Stimulated activated memory B cell treated with anti-CD40 and anti-IgM and Interleukin-4, amounts not matched to agents 10 μg/mL and 1 μg/mL and 100 μg/mL, for 72 hours (primary cell): ENCODE data around the gene WFDC9.
"Not testable (repeated sequence)": the region's sequence is repeated elsewhere in the genome, so short reads cannot be mapped to it uniquely, and the experiment has no call there.

ENCODE experiments used
- ATAC-seq: fragments of 150-1000 bp; cut with Tn5 transposase; 2 replicates; pipeline ENCODE4 v1.10.0; 2021
- H3K27ac Mint-ChIP-seq: one replicate; pipeline ENCODE4 v1.8.0; 2022; ENCODE audit warnings: mild to moderate bottlenecking, mixed read lengths
- H3K27me3 Mint-ChIP-seq: one replicate; pipeline ENCODE4 v1.8.0; 2022; ENCODE audit warnings: mixed read lengths
- H3K36me3 Mint-ChIP-seq: one replicate; pipeline ENCODE4 v1.8.0; 2022; ENCODE audit warnings: mixed read lengths
- H3K4me1 Mint-ChIP-seq: one replicate; pipeline ENCODE4 v1.8.0; 2022; ENCODE audit warnings: mixed read lengths
- H3K4me3 Mint-ChIP-seq: one replicate; pipeline ENCODE4 v1.8.0; 2022; ENCODE audit warnings: mild to moderate bottlenecking, moderate library complexity, mixed read lengths
- H3K9me3 Mint-ChIP-seq: one replicate; pipeline ENCODE4 v1.8.0; 2022; ENCODE audit warnings: mixed read lengths

WFDC9 gene

DNA sequence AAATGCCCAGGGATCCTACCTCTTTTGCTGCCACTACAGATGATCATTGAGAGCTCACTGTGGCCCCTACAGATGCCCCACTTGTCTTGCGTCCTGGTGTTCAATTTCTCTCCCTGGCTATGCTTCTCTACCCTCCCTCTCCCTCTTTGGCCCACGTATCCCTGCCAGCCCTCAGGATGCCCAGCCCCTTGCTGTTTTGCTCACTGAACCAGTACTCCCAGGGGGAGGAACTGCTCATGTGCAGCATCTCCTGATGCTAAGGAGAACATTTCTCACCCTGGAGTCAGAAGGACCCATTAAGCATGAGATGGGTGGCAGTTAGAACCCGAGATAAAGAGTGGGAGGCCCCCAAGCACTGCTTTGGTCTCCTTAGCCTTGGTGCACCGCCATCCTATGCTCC lies at the start of gene WFDC9:
TSS of gene WFDC9 (minus strand) at position 101 of the 400 bp plus-strand sequence. CDS start 21,103 bp downstream, outside the sequence.
- Mint-ChIP-seq H3K4me3 (no peak within 1 kb of the TSS), H3K27me3 (peaks cover 38% of the 10 kb centered on the region), H3K9me3 (no peaks in the 10 kb centered on the region), H3K36me3 (no peaks in the 10 kb centered on the region), H3K4me1 (peaks cover 4% of the 10 kb centered on the region), H3K27ac (no peak within 1 kb of the TSS)
- ATAC-seq: no peak

DNA sequence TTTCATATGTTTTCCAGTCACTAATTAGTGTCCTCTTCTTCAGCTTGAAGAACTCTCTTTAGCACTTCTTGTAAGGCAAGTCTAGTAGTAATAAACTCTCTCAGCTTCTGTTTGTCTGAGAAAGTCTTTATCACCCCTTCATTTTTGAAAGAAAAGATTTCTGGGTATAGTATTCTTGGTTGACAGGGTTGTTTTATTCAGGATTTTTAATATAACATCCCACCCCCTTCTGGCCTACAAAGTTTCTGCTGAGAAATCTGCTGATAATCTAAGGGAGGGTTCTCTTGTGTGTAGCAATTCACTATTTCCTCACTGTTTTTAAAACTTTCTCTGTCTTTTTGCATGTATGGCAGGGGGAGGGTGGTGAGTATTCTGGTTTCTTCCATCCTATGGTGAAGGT lies 48.6 kb upstream of the WFDC9 start:
- H3K27me3 Mint-ChIP-seq: peaks cover 20% of the 10 kb centered on the region
- no peak overlapping the region for H3K27ac Mint-ChIP-seq
- H3K4me3 Mint-ChIP-seq: no peak overlapping the region
- no peak for ATAC-seq
- H3K4me1 Mint-ChIP-seq: no peaks in the 10 kb centered on the region
- peaks cover 26% of the 10 kb centered on the region for H3K9me3 Mint-ChIP-seq
- peaks cover 5% of the 10 kb centered on the region for H3K36me3 Mint-ChIP-seq

DNA sequence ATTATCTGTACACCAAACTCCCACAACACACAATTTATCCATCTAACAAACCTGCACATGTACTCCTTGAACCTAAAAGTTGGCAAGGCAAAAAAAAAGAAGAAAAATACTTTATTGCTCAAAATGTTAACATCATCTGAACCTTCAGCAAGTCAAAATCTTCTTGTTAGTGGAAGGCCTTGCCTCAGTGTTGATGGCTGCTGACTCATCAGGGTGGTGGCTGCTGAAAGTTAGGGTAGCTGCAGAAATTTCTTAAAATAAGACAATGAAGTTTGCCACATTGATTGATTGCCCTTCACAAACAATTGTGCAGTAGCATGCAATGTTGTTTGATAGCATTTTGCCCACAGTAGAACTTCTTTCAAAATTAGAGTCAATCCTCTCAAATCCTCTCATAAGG lies 41.7 kb upstream of the WFDC9 start:
- no peak for ATAC-seq
- no peak overlapping the region for H3K27ac Mint-ChIP-seq
- peaks cover 23% of the 10 kb centered on the region for H3K27me3 Mint-ChIP-seq
- H3K4me1 Mint-ChIP-seq: no peaks in the 10 kb centered on the region
- peaks cover 14% of the 10 kb centered on the region for H3K9me3 Mint-ChIP-seq
- peaks cover 2% of the 10 kb centered on the region for H3K36me3 Mint-ChIP-seq
- no peak overlapping the region for H3K4me3 Mint-ChIP-seq

DNA sequence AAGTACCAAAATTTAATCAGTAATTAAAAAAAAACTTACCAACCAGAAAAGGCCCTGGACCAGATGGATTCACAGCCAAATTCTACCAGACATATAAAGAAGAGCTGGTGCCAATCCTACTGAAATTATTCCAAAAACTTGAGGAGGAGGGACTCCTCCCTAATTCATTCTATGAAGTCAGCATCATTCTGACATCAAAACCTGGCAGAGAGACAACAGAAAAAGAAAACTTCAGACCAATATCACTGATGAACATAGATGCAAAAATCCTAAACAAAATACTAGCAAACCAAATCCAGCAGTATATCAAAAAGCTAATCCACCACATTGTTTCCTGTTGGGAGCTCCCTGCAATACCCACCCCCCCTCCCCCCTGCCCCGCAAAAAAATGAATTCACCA lies 39.1 kb upstream of the WFDC9 start, which contains the start of gene WFDC11:
TSS of gene WFDC11 (minus strand) at position 101 of the 400 bp plus-strand sequence. CDS start 19,639 bp downstream, outside the sequence.
- Mint-ChIP-seq H3K27ac (no peak within 1 kb of the TSS), H3K4me1 (no peaks in the 10 kb centered on the region), H3K9me3 (peaks cover 3% of the 10 kb centered on the region), H3K4me3 (no peak within 1 kb of the TSS), H3K36me3 (no peaks in the 10 kb centered on the region), H3K27me3 (peaks cover 35% of the 10 kb centered on the region)
- ATAC-seq: no peak

DNA sequence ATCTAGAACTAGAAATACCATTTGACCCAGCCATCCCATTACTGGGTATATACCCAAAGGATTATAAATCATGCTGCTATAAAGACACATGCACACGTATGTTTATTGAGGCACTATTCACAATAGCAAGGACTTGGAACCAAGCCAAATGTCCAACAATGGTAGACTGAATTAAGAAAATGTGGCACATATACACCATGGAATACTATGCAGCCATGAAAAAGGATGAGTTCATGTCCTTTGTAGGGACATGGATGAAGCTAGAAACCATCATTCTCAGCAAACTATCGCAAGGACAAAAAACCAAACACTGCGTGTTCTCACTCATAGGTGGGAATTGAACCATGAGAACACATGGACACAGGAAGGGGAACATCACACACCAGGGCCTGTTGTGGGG lies 26.0 kb upstream of the WFDC9 start:
- H3K27me3 Mint-ChIP-seq, H3K4me1 Mint-ChIP-seq, H3K36me3 Mint-ChIP-seq, H3K4me3 Mint-ChIP-seq, H3K27ac Mint-ChIP-seq, ATAC-seq, H3K9me3 Mint-ChIP-seq: not testable (repeated sequence)

DNA sequence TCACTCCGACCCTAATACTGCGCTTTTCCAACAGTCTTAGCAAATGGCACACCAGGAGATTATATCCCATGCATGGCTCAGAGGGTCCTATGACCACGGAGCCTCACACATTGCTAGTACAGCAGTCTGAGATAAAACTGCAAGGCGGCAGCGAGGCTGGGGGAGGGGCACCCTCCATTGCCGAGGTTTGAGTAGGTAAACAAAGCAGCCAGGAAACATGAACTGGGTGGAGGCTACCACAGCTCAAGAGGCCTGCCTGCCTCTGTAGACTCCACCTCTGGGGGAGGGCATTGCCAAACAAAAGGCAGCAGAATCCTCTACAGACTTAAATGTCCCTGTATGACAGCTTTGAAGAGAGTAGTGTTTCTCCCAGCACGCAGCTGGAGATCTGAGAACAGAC lies 20.6 kb upstream of the WFDC9 start:
- not testable (repeated sequence) for H3K4me3 Mint-ChIP-seq, H3K27ac Mint-ChIP-seq, H3K4me1 Mint-ChIP-seq

DNA sequence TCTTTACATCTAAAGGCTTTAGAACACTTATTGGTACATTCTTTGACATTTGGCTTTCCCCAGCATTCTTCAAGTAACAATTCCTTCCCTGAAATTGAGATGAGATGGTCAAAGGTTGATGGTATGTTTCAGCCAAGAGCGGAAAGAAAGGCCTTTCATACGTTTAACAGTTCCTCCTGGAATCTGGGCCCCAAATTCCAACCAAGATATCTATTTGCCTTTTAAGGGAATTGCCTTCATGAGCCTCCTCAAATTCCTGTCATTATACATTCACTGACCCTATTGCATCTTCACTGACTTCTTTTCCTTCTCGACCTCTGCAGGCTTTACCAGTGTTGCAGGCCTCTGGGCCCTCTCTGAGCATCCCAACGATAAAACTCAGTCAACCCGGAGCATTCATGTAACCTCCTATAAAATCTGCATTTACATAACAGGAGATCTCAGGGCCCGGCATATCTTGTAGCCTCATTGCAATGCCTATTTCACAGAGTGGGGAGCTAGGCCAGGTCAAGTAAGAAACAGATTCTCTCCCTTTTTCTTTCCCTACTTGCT lies 18.3 kb upstream of the WFDC9 start:
- no peaks in the 10 kb centered on the region for H3K4me1 Mint-ChIP-seq
- no peak overlapping the region for H3K4me3 Mint-ChIP-seq
- peaks cover 14% of the 10 kb centered on the region for H3K27me3 Mint-ChIP-seq
- no peaks in the 10 kb centered on the region for H3K9me3 Mint-ChIP-seq
- no peaks in the 10 kb centered on the region for H3K36me3 Mint-ChIP-seq
- no peak for ATAC-seq
- no peak overlapping the region for H3K27ac Mint-ChIP-seq

More for the DNA sequence above, 20.6 kb upstream of the WFDC9 start:
- not testable (repeated sequence) for ATAC-seq, H3K36me3 Mint-ChIP-seq, H3K27me3 Mint-ChIP-seq, H3K9me3 Mint-ChIP-seq

DNA sequence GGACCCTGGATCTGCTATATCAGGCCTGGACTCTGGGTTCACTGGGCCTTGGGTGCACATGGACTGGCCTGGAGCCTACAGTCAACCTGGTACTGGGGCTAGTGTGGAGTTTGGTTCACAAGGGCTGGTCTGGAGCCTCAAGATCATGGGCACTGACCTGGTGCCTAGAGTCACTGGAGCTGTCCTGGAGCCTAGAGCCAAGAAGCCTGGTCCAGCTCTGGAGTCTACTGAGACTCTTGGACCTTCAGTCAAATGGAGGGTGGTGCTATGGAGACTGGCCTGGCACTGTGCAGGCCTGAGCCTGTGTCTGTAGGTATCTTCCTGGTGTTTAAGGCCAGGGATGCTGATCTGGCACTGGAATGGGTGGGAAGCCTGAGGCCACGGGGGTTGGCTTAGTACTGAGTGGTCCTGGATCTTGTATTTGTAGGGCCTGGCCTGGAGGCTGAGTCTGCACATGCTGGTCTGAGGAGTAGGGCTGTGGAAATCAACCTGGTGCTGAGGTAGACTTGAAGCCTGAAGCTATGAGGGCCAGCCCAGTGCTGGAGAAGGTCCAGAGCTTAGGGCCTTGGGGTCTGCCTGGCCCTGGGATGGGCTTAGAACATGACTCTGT lies 16.5 kb upstream of the WFDC9 start:
- no peaks in the 10 kb centered on the region for H3K9me3 Mint-ChIP-seq
- ATAC-seq: peak; percentile 34
- peaks cover 13% of the 10 kb centered on the region for H3K27me3 Mint-ChIP-seq
- H3K27ac Mint-ChIP-seq: no peak overlapping the region
- H3K36me3 Mint-ChIP-seq: no peaks in the 10 kb centered on the region
- no peak overlapping the region for H3K4me3 Mint-ChIP-seq
- no peaks in the 10 kb centered on the region for H3K4me1 Mint-ChIP-seq

DNA sequence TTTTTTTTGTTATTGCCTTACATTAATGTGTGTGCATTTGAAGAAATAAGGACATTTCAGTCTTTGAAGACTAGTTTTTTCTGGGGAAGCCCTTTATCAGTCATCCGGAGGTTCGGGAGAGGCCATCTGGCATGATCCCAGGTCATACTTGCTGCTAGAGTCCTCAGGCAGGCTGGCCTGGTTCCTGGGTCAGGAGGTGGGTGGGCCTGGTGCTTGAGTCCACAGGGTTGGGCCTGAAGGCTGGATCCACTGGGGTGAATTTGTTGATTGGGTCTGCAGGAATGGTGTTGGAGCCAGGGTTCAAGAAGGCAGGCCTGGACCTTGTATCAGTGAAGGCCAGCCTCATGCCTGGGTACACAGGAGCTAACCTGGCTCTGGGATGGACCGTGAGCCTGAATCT lies 15.8 kb upstream of the WFDC9 start:
- Mint-ChIP-seq H3K4me3 (no peak overlapping the region), H3K4me1 (no peaks in the 10 kb centered on the region), H3K27me3 (peaks cover 16% of the 10 kb centered on the region), H3K9me3 (no peaks in the 10 kb centered on the region), H3K27ac (no peak overlapping the region), H3K36me3 (no peaks in the 10 kb centered on the region)
- ATAC-seq: no peak

DNA sequence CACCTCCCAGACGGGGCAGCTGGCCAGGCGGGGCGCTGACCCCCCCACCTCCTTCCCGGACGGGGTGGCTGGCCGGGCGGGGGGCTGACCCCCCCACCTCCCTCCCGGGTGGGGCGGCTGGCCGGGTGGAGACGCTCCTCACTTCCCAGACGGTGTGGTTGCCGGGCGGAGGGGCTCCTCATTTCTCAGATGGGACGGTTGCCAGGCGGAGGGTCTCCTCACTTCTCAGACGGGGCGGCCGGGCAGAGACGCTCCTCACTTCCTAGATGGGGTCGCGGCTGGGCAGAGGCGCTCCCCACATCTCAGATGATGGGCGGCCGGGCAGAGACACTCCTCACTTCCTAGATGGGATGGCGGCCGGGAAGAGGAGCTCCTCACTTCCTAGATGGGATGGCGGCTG lies 14.8 kb upstream of the WFDC9 start:
- not testable (repeated sequence) for H3K4me1 Mint-ChIP-seq, H3K27ac Mint-ChIP-seq, H3K9me3 Mint-ChIP-seq, H3K4me3 Mint-ChIP-seq, H3K36me3 Mint-ChIP-seq, ATAC-seq
- H3K27me3 Mint-ChIP-seq: peaks cover 20% of the 10 kb centered on the region

DNA sequence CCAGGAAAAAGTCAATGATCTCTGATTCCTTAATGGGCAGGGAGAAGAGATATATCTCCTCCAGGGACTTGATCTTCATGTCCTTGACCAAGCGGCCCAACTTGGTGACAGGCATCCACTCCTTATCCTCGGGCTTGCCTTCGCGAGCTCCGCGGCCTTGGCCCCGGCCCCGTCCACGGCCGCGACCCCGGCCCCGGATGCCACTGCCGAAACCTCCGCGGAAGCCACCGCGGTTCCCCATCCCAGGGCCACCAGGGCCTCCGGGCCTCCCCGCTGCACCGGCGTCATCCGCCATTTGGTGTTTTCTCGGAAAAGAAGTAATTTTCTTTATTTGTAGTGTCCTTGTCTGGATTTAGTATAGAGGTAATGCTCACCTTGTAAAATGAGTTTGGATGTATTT lies 10.0 kb upstream of the WFDC9 start:
- not testable (repeated sequence) for H3K27ac Mint-ChIP-seq, H3K9me3 Mint-ChIP-seq, H3K4me1 Mint-ChIP-seq, H3K4me3 Mint-ChIP-seq, H3K36me3 Mint-ChIP-seq, ATAC-seq
- peaks cover 29% of the 10 kb centered on the region for H3K27me3 Mint-ChIP-seq

DNA sequence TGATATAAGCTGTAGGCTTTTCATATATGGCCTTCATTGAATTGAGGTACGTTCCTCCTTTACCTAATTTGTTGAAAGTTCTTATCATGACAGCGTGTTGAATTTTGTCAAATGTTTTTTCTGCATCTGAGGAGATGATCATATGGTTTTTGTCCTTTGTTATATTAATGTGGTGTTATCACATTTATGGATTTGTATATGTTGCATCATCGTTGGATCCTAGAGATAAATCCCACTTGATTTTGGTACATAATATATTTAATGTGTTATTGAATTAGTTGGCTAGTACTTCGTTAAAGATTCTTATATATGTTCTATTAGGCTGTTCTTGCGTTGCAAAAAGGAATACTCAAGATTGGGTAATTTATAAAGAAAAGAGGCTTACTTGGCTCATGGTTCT lies 8.6 kb upstream of the WFDC9 start:
- Mint-ChIP-seq H3K4me1 (no peaks in the 10 kb centered on the region), H3K27me3 (peaks cover 26% of the 10 kb centered on the region), H3K36me3 (no peaks in the 10 kb centered on the region), H3K4me3 (no peak overlapping the region), H3K9me3 (no peaks in the 10 kb centered on the region), H3K27ac (no peak overlapping the region)
- ATAC-seq: no peak

DNA sequence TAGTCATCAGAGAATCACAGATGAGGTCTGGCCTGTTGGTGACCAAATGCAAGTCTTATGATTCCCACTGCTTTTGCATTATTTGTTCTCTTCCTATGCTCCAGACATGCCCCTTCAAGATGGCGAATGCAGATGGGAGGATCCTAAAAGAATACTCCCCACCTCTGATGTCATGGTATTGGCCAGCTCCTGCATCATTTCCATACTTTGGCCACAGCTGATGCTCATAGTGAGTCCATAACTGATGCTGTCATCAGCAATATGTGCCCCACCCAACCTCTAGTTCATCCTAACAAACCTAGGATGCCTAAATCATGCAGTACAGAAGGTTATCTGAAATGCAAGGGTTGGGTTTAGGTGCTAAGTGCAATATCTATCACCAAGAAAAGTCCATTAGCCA lies 5.4 kb upstream of the WFDC9 start:
- no peak for ATAC-seq
- H3K9me3 Mint-ChIP-seq: no peaks in the 10 kb centered on the region
- no peak overlapping the region for H3K4me3 Mint-ChIP-seq
- no peaks in the 10 kb centered on the region for H3K36me3 Mint-ChIP-seq
- H3K27me3 Mint-ChIP-seq: peaks cover 15% of the 10 kb centered on the region
- no peak overlapping the region for H3K27ac Mint-ChIP-seq
- H3K4me1 Mint-ChIP-seq: no peaks in the 10 kb centered on the region

DNA sequence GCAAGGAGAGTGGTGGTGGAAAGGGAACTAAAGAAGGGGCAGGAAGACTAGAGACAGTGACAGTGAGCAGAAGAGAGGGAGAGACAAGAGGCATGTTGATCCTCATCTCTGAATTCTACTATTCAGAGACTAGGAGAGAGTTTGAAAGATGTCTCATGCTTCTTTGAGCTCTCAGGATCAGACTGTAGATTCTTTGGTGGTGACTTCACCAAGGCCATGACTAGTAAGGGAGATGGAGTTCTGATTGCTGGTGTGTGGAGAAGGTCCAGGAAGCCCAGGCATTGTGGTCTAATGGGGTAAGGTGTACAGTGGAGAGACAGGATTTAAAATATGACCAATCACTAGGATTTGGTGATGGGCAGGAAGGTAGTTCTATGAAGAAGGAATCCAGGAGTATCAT lies 713 bp downstream of the WFDC9 start:
- Mint-ChIP-seq H3K4me3 (no peak overlapping the region), H3K27ac (no peak overlapping the region), H3K36me3 (no peaks in the 10 kb centered on the region), H3K27me3 (peaks cover 38% of the 10 kb centered on the region), H3K9me3 (peaks cover 1% of the 10 kb centered on the region), H3K4me1 (peaks cover 4% of the 10 kb centered on the region)
- no peak for ATAC-seq

DNA sequence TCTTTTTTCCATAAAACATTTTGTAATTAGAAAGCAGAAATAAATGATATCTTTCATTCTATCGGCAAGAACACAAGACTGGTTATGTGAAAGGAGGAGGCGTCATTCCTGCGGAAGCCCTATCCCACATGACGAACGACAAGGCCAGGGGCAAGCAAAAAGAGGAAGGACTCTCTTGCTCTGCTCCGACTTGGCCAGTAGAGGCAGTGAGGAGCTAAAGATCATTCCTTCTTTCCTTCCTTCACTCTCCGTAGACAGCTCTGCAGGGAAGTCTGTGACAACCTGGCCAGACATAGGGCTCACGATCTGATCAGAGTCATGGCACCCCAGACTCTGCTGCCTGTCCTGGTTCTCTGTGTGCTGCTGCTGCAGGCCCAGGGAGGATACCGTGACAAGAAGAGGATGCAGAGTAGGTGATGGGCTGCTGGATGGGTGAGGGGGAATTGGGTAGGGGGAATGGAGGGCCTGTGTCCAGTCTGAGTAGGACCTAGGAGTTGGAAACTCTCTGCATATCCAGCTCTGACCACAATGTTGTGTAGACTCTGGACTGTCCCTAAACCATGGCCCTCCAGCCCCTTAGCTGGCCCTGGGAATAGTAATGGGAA lies 1.5 kb downstream of the WFDC9 start, which contains the start of gene WFDC10A:
TSS of gene WFDC10A (plus strand) at position 244 of the 605 bp plus-strand sequence. CDS start at position 319, 75 bp downstream.
- Mint-ChIP-seq H3K36me3 (no peaks in the 10 kb centered on the region), H3K27me3 (peaks cover 45% of the 10 kb centered on the region), H3K9me3 (peaks cover 9% of the 10 kb centered on the region), H3K27ac (no peak within 1 kb of the TSS), H3K4me1 (peaks cover 4% of the 10 kb centered on the region), H3K4me3 (no peak within 1 kb of the TSS)
- ATAC-seq: peak; percentile 78

DNA sequence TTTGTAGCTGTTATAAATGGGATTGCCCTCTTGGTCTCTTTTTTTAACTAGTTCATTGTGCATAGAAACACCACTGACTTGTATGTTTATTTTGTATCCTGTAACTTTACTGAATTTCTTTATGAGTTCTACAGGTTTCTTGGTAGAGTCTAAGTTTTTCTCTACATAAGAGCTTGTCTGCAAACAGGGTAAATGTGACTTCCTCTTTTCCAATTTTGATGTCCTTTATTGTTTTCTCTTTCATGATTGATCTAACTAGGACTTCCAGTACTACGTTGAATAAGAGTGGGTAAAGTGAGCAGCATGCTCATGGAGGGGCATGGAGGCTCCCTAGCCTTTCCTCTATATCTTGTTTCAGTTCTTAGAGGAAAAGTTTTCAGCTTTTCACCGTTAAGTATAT lies 4.5 kb downstream of the WFDC9 start:
- no peak for ATAC-seq
- H3K36me3 Mint-ChIP-seq: no peaks in the 10 kb centered on the region
- H3K9me3 Mint-ChIP-seq: peaks cover 10% of the 10 kb centered on the region
- H3K27ac Mint-ChIP-seq: no peak overlapping the region
- H3K4me3 Mint-ChIP-seq: no peak overlapping the region
- H3K4me1 Mint-ChIP-seq: peaks cover 4% of the 10 kb centered on the region
- peaks cover 49% of the 10 kb centered on the region for H3K27me3 Mint-ChIP-seq
